Stimulated activated CD4-positive, alpha-beta T cell treated with anti-CD3 and anti-CD28 coated beads, Interleukin-4, amount 100 ng/mL, for 4 hours (primary cell): ENCODE measurements around the gene GFRA1.

Source experiments
- DNase-seq, 2 experiments: peaks; one replicate each; pipeline ENCODE4 v3.0.0-alpha.2; 2020

Gene GFRA1

GRCh38 chr10:116156819-116157218, 116.2 kb downstream of the GFRA1 start:
- DNase-seq, result no peak

- no peak for DNase-seq
Observed at GRCh38 chr10:116155191-116155590, 117.8 kb downstream of the GFRA1 start.

- DNase-seq, result no peak
Observed at GRCh38 chr10:116154651-116155050, 118.4 kb downstream of the GFRA1 start.

- no peak for DNase-seq
Observed at GRCh38 chr10:116151076-116151475, 121.9 kb downstream of the GFRA1 start.

- DNase-seq, result no peak
Observed at GRCh38 chr10:116150606-116151005, 122.4 kb downstream of the GFRA1 start.

- DNase-seq, result no peak
Observed at GRCh38 chr10:116147147-116147905, 125.7 kb downstream of the GFRA1 start.

- DNase-seq, result no peak
Observed at GRCh38 chr10:116146372-116147140, 126.5 kb downstream of the GFRA1 start.

- DNase-seq, result no peak
Observed at GRCh38 chr10:116143673-116144222, 129.3 kb downstream of the GFRA1 start.

- DNase-seq, result no peak
Observed at GRCh38 chr10:116141855-116142254, 131.2 kb downstream of the GFRA1 start.

- no peak for DNase-seq
Observed at GRCh38 chr10:116141246-116141645, 131.8 kb downstream of the GFRA1 start.

GRCh38 chr10:116139886-116140285, 133.1 kb downstream of the GFRA1 start:
- DNase-seq, result no peak

- DNase-seq, result no peak
Observed at GRCh38 chr10:116138897-116139296, 134.1 kb downstream of the GFRA1 start.

GRCh38 chr10:116136261-116136660, 136.7 kb downstream of the GFRA1 start:
- DNase-seq, result no peak

- no peak for DNase-seq
Observed at GRCh38 chr10:116134322-116134721, 138.7 kb downstream of the GFRA1 start.

GRCh38 chr10:116133634-116134033, 139.4 kb downstream of the GFRA1 start:
- no peak for DNase-seq

- DNase-seq, result no peak
Observed at GRCh38 chr10:116132780-116133399, 140.1 kb downstream of the GFRA1 start.

GRCh38 chr10:116130006-116130405, 143.0 kb downstream of the GFRA1 start:
- no peak for DNase-seq

- DNase-seq, result no peak
Observed at GRCh38 chr10:116126954-116127695, 145.9 kb downstream of the GFRA1 start.

GRCh38 chr10:116126239-116126638, 146.8 kb downstream of the GFRA1 start:
- DNase-seq, result no peak

- DNase-seq, result no peak
Observed at GRCh38 chr10:116125180-116125579, 147.8 kb downstream of the GFRA1 start.

GRCh38 chr10:116124777-116125176, 148.2 kb downstream of the GFRA1 start:
- DNase-seq, result no peak

GRCh38 chr10:116122664-116123063, 150.3 kb downstream of the GFRA1 start:
- DNase-seq, result no peak
